Stimulated activated CD8-positive, alpha-beta memory T cell treated with anti-CD3 and anti-CD28 coated beads, Interleukin-7, amount 100 ng/mL, for 1 hour (primary cell): ENCODE data around the gene CENPL.
A peak's percentile ranks its signal among the peaks of the same experiment; 100 is the strongest.
"Not testable (repeated sequence)": the region's sequence is repeated elsewhere in the genome, so short reads cannot be mapped to it uniquely, and the experiment has no call there.

Experiments
- DNase-seq, 2 donors: peaks; one replicate each; pipeline ENCODE4 v3.0.0-alpha.2; 2020; ENCODE audit warnings: low read depth in 2 of 2

The CENPL gene, protein sequence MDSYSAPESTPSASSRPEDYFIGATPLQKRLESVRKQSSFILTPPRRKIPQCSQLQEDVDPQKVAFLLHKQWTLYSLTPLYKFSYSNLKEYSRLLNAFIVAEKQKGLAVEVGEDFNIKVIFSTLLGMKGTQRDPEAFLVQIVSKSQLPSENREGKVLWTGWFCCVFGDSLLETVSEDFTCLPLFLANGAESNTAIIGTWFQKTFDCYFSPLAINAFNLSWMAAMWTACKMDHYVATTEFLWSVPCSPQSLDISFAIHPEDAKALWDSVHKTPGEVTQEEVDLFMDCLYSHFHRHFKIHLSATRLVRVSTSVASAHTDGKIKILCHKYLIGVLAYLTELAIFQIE

DNA sequence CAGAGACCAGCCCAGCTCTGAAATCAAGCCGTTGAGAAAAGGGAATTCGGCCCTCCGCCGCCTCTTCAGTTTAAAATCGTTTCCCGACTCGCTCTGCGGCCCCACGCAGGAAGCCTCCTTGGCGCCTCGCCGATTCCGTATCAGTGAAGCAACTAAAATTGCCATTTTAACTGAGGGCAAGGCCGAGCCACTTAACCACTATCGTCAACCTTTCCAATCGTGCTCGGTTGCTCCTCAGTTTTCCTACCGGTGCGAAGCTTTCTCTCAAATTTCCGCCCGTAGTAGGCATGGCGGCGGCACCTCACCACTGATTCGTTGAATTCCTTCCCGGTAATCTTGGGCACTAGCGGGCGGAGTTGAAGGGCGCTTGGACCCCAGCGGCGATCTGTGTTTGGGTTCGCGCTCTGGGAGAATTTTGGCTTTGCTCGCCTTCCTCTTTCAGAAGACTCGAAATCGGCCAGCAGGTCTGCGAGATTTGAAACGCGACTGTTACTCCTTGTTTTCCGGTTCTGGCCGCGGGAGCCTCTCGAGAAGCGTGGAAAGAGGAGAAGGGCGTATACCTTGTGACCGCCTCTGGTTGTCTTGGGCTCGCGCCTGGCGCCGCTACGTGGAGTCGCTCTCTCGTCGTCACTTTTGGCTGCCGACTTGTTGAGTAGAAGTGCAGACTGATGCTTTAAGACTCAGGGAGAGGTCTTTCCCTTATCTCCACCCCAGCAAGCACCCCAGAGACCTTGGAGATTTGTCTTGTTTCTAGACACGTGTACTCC is at the start of gene CENPL, which contains the start of gene DARS2:
CENPL (minus strand) TSS at position 569 of the 767 bp plus-strand sequence. CDS start 13,584 bp downstream, outside the sequence.
DARS2 (plus strand) TSS at position 359 of the 767 bp plus-strand sequence. CDS start 557 bp downstream, outside the sequence.
- peak; percentile 70 to 78 for DNase-seq

DNA sequence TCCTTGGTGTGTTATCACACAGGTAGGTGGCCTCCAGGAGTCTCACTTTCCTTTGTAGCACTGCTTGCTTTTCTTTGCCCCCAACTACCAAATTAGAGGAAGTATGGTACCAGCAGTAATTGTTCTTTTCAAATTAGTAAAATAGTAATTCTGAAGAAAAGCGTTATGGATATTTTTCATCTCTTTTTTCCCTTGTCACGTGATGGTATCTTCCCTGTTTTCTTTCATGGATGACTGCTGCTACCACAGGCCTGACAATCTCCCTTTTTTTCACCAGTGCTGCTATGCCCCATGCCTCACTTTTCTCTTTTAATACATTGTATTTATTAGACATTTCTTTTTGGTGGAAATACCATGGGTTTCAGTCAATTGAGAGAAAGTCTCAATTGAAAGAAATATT is 46.8 kb upstream of the CENPL start:
- no peak for DNase-seq

DNA sequence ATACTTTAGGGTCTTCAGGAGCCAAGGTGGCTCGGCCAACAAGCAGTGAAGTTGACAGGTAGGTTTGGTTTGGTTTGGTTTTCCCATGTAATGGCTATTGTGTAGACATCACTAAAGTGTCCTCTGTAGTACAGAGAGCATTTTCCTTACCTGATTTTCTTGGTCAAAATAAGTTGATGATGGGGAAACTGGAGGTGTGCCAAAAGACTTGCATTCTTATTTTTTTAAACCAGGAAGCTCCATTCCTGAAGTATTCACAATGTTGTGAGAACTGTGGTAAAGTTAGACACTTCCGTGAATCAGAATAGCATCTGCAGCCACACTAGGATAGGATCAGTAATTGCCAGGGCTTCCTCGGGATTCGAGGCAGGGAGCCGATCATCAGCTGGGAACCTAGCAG is 46.4 kb upstream of the CENPL start:
- no peak for DNase-seq

DNA sequence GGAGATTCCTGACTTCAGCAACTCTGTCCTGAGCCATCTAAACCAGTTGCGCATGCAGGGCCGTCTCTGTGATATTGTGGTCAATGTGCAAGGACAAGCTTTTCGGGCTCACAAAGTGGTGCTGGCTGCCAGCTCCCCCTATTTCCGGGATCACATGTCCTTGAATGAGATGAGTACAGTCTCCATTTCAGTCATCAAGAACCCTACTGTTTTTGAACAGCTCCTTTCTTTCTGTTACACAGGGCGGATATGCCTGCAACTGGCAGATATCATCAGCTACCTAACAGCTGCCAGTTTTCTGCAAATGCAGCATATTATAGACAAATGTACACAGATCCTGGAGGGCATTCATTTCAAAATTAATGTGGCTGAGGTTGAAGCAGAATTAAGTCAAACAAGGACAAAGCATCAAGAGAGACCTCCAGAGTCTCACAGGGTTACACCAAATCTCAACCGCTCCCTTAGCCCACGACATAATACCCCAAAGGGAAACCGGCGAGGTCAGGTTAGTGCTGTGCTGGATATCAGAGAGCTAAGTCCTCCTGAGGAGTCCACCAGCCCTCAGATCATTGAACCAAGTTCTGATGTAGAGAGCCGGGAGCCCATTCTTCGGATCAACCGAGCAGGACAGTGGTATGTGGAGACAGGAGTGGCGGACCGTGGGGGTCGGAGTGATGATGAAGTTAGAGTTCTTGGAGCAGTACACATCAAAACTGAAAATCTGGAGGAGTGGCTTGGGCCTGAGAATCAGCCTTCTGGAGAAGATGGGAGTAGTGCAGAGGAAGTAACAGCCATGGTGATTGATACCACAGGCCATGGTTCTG is 45.8 kb upstream of the CENPL start:
- DNase-seq: no peak

DNA sequence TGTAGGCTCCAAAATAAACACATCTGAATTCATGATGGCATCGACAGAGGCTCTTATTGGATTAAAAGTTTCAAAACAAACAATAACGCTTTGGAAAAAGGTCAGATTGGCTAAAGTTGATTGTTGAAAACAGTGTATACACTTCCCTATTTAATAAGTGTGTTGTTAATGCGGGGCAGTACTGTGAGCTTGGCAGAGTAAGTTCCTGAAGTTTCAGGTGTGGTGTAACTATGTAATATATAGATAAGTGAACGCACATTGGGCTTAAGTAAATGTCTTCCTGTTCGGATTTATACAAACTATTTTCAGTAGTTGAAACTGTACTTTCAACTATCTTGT is 44.3 kb upstream of the CENPL start:
- DNase-seq: no peak

DNA sequence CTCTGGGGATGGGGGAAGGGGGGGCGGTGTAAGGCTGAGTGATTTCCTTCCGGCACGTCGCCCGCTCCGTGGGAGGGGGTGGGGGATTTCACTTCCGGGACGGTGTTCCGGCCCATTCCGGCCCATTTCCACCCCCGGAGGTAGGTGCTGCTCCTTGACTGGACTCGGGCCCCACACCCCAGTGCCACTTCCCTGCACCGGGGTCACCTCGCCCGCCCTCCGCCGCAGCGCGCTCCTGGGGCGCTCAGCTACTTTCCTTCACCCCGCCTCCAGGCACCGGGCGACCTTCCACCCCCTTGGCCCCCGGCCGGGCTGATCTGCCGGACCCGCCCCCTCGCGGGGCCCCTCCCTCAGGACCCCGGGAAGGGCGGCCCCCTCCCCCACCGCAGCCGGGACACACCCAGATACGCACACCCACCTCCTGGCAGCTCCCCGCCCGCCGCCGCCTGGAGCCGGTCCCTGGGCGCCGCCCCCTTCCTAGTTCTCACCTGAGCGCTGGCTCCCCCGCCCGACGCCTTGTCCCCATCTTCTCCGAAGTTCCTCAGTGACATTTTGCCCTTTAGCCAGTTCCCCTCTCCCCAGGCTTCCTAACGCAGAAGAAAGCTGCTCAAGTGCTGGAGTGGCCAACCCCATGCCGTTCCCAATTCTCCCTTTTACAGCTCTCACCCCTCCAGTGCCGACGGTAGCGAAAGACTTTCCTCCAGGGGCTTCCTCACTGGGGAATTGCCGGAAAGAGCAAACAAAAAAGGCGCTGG is 43.8 kb upstream of the CENPL start, which contains the start of gene ZBTB37:
ZBTB37 (plus strand) TSS at position 115 of the 755 bp plus-strand sequence. CDS start 1,846 bp downstream, outside the sequence.
- peak; percentile 66 to 81 for DNase-seq

DNA sequence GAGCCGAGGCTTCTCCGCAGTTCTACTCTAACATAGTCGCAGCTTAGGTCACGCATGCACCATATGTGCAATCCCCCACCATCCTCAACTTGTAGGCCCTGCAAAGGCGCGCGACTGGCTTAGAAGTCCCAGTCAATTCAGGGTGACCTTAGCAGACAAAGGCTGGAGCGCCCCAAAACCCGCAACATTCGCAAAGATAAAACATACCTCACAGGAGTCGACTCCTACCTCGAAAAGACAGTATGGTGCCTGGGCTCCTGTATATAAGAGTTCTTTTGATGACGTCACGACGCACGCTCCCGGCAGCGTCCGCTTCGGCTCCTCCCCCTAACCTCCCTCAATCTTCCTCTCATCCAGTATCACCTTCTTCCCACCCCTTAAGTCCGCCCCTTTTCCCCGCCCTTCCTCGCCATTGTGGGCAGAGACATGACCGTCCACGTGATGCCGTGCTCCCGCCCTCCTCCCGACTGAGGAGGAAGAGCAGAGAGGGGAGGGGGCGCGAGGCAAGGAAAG is 43.1 kb upstream of the CENPL start, which contains the start of gene GAS5:
GAS5 (minus strand) TSS at position 237 of the 513 bp plus-strand sequence.
- peak; percentile 92 to 96 for DNase-seq

DNA sequence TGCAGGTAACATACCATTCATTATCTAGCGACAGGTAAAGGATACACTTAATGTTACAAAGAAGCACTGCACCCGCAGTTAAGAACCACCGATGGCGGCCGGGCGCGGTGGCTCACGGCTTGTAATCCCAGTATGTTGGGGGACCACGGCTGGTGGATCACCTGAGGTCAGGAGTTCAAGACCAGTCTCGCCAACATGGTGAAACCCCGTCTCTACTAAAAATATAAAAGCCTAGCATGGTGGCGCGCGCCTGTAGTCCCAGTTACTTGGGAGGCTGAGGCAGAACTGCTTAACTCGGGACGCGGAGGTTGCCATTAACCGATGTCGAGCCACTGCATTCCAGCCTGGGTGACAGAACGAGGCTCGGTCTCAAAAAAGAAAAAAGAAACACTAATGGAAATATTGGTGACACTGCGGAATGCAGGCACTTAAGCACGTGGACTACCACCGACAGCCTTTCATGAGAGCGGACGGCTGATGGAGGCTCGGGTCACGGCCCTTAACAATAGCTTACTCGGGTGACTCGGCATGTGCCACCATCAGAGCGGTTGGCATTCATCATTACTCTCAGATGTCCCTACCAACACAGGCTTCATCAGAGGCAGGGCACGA is 42.6 kb upstream of the CENPL start:
- peak in 1 of 2 donors; percentile 32 for DNase-seq

DNA sequence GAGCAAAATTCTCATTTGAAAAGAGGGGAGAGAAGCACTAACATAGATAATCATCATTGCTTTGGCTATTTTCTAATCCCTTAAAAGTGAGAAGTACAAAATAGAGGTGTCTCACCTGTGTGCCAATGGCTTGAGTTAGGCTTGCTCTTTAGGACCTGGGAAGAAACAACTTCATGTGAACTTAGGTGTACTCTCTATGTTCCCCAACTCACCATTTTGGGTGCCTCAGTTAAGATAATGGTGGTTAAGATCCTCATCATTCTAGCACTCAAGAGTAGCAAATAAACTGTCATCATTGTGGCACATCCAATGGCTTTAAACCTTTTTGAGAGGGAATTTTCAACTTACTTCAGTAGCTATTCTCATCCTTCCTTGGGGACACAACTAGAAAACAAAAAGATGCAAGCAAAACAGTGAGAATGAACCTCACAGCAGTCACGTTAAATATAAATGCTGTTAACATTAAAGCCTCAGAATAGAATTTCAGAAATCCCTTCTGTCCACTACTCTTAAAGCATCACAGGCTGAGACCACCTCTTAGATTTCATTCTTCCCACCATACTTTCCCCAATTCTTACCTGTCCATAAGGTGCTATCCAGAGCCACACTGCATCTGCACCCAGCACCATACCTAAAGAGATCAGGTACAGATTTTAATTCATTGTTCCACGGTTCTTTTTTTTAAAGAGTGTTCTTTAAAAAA is 41.9 kb upstream of the CENPL start:
- DNase-seq: no peak

DNA sequence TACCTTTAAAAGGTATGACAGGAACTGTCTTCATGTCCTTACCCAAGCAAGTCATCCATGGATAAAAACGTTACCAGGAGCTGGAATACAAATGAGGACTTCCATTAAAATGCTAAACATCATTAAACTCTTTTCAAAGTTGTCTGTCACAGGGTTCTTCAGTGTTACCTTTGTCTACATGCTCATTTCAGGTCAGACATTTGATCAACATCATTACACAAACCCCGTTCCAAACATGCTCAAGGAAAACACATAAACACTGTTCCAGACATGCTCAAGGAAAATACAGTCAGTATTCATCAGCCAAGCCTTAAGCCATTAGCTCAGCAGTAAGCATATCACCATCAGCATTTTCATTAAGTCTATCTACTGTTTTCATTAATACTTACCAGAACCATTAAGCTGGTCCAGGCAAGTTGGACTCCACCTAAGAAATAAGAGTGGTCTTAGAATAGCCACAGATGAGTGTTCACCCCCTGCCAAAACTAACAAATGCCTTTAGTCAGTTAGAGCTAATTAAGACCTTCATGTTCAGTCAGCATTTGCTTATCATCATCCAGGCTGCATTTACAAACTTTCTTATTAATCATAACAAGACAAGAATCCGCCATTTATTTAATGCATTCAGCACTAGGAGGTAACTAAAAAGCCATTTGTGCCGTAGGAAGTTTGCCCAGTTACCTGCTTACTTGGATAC is 40.9 kb upstream of the CENPL start:
- no peak for DNase-seq

DNA sequence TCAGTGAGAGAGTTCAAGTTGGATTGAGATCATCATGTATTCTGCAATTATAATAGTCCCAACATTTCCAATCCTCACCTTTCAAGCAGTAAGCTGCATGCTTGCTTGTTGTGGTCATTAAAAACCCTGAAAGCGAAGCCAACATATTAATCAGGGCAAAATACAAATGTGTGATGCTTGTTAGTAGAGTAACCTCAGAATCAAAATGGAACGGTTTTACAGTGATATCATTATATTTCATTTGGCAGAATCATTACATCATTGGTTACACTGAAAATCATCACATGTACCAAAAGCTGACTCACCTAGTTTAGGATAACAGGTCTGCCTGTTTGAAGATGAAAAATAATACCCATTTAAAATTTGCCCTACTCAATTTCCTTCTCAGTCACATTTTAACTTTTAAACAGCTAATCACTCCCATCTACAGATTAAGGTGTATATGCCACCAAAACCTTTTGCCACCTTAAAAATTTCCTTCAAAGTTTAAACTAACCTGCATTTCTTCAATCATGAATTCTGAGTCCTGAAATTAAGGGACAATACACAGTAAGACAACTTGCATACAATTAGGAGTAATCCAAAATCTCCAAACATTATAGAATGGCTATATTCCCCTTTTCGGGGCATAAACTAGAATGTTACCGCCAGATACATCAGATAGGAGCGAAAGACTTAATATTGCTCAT is 39.6 kb upstream of the CENPL start:
- DNase-seq: no peak

DNA sequence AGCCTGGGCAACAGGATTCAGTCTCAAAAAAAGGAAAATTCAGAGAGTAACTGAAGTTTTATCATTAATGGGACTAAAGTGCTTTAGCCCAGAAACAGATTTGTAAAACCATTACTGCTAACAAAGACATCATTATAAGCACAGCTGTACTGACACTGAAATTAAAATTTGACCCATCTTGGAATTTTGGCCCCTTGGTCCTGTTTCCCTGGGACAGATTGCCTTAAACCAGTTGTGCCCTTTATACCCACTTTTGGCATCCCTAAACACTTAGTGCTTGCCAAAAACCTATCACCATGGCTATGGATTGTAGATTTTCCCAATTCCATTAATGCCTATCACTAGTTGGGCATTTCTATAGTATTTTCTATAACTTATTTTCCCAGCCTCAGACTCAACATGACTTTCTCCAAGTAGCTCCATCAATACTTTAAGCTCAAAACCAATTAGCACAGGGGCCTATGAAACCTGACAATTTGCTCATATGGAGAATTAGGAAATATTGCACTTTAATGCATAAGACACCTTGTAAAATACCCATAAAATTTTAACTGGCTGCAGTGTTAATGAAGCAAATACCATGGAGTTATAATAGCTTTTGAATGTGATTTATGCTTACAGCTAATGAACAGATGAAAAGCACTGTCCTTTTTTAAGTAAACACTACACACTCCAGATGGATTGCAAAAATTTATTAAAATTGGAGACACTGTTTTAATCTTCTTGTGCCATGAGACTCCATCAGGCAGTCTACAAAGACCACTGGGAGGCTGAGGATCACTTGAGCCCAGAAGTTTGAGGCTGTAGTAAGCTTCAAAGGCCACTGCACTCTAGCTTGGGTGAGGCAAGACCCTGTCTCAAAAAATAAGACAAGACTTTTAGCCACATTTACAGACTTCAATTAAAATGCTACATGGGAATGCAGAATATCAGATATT is 38.8 kb upstream of the CENPL start:
- DNase-seq: no peak

DNA sequence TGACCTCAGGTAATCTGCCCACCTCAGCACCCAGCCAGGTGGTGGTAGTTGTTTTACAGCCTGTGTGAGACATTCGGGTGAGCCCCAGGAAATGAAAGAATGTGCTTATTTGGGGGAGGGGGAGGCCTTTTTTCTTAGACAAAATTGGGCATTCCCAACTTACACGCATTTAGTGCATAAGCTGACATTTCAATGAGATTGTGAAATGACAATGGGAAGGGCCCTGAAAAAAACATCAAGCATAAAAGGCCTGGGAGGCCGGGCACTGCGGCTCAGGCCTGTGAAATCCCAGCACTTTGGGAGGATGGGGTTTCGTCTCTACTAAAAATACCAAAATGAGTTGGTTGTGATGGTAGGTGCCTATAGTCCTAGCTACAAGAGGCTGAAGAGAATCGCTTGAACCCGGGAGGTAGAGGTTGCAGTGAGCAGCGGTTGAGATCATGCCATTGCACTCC is 38.1 kb upstream of the CENPL start:
- no peak for DNase-seq

DNA sequence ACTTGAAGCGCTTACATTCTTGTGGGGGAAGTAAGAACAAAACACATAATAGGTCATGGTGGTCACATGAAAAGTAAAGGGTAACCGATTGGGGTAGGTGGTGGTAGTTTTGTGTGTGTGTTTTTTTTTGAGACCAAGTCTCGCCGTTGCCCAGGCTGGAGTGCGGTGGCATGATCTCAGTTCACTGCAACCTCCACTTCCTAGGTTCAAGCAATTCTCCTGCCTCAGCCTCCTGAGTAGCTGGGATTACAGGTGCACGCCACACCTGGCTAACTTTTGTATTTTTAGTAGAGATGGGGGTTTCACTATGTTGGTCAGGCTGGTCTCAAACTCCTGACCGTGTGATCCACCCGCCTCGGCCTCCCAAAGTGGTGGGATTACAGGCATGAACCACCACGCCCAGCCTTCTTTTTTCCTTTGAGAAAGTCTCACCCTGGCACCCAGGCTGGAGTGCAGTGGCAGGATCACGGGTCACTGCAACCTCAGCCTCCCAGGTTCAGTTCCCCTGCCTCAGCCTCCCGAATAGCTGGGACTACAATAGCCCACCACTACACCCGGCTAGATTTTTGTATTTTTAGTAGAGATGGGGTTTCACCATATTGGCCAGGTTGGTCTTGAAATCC is 37.6 kb upstream of the CENPL start:
- DNase-seq: not testable (repeated sequence)

DNA sequence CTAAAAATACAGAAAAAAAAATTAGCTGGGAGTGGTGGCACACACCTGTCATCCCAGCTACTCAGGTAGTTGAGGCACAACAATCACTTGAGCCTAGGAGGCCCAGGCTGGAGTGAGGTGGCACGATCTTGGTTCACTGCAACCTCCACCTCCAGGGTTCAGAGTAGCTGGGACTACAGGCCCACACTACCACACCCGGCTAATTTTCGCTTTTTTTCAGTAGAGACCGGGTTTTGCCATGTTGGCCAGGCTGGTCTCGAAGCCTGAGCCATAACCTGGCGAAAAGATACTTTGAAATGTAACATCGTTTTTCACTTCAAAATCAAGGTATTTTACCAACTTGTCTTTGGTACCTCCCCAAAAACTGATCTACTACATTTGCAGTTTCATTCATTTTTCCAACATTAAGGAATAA is 37.1 kb upstream of the CENPL start:
- no peak for DNase-seq

DNA sequence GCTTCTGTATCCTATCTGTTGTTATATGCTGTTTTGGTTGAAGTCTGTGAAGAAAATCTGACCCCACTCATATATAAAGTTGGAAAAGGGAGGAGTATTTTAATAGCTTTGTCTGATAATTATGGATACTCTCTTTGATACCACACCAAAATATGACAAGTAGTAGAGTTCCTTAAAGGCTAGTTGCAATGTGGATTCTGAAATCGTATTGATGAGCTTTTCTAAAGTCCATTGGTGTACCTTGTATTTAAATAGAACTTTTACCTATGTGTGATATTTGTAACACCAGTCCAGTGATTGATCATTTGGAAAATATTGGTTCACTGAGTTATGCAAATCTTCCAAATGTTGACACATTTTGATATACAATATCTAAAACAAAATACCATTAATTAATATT is 35.4 kb upstream of the CENPL start:
- no peak for DNase-seq

DNA sequence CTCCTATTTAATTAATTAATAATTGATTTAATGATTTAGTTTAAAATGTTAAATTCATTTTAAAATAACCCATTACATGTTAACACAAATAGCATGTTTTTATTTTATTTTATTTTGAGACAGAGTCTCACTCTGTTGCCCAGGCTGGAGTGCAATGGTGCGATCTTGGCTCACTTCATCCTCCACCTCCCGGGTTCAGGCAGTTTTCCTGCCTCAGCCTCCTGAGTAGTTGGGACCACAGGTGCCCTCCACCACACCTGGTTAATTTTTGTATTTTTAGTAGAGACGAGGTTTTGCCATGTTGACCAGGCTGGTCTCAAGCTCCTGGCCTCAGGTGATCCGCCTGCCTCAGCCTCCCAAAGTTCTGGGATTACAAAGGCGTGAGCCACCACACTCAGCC is 34.9 kb upstream of the CENPL start:
- DNase-seq: not testable (repeated sequence)
